Measurements from ENCODE around the gene BUB3. TPM values are rescaled to one million over a fixed set of nuclear protein-coding genes. Genes with fewer than 3 reads are reported as not detected.

BUB3 gene
- total RNA-seq, 1 experiment from 2014 or later, result 393 TPM

- Histone ChIP-seq H3K4me3 (ENCODE audit: low read length) (no peak overlapping the region), H3K27ac (ENCODE audit: low read length) (no peak overlapping the region), H4K20me1 (ENCODE audit: insufficient read depth, low read depth, low read length) (0 out of 2 replicates have a peak, but pooled peaks cover 3% of the 10 kb centered on the region), H3K27me3 (ENCODE audit: low read length) (no peaks in the 10 kb centered on the region), H3K4me2 (ENCODE audit: low read depth, low read length, poor library complexity, severe bottlenecking) (no peak overlapping the region), H2AFZ (ENCODE audit: low read length) (no peak overlapping the region), H3K79me2 (ENCODE audit: low read length) (no peaks in the 10 kb centered on the region), H3K9me3 (ENCODE audit: low read length) (no peaks in the 10 kb centered on the region), H3K9me2 (replicated peaks; ENCODE audit: insufficient read depth, low read length) (no peaks in the 10 kb centered on the region), H3K4me1 (ENCODE audit: low read length) (no peaks in the 10 kb centered on the region), H3K36me3 (ENCODE audit: insufficient read depth, low read length) (no peaks in the 10 kb centered on the region), H3K9ac (ENCODE audit: low read length) (no peak overlapping the region)
- DNase-seq, result no peak
Observed at GRCh38 chr10:123200531-123200930, 46.3 kb downstream of the BUB3 start.

- Histone ChIP-seq H4K20me1 (ENCODE audit: insufficient read depth, low read depth, low read length) (0 out of 2 replicates have a peak, but pooled peaks cover 3% of the 10 kb centered on the region), H3K79me2 (ENCODE audit: low read length) (no peaks in the 10 kb centered on the region), H3K36me3 (ENCODE audit: insufficient read depth, low read length) (no peaks in the 10 kb centered on the region), H3K9me2 (replicated peaks; ENCODE audit: insufficient read depth, low read length) (no peaks in the 10 kb centered on the region), H3K9me3 (ENCODE audit: low read length) (no peaks in the 10 kb centered on the region), H3K27me3 (ENCODE audit: low read length) (no peaks in the 10 kb centered on the region), H3K9ac (ENCODE audit: low read length) (no peak overlapping the region), H2AFZ (ENCODE audit: low read length) (no peak overlapping the region), H3K4me3 (ENCODE audit: low read length) (no peak overlapping the region), H3K27ac (ENCODE audit: low read length) (no peak overlapping the region), H3K4me1 (ENCODE audit: low read length) (no peaks in the 10 kb centered on the region), H3K4me2 (ENCODE audit: low read depth, low read length, poor library complexity, severe bottlenecking) (no peak overlapping the region)
- DNase-seq, result no peak
Observed at GRCh38 chr10:123202506-123202905, 48.3 kb downstream of the BUB3 start.

GRCh38 chr10:123203393-123204126, 49.4 kb downstream of the BUB3 start:
- Histone ChIP-seq H3K9me2 (replicated peaks; ENCODE audit: insufficient read depth, low read length) (no peaks in the 10 kb centered on the region), H3K4me2 (ENCODE audit: low read depth, low read length, poor library complexity, severe bottlenecking) (no peak overlapping the region), H3K36me3 (ENCODE audit: insufficient read depth, low read length) (no peaks in the 10 kb centered on the region), H3K27me3 (ENCODE audit: low read length) (no peaks in the 10 kb centered on the region), H3K9me3 (ENCODE audit: low read length) (peaks cover 4% of the 10 kb centered on the region; the same call in 1 of the 2 replicates), H3K4me3 (ENCODE audit: low read length) (no peak overlapping the region), H3K79me2 (ENCODE audit: low read length) (no peaks in the 10 kb centered on the region), H3K27ac (ENCODE audit: low read length) (no peak overlapping the region), H3K4me1 (ENCODE audit: low read length) (no peaks in the 10 kb centered on the region), H2AFZ (ENCODE audit: low read length) (no peak overlapping the region), H3K9ac (ENCODE audit: low read length) (no peak overlapping the region), H4K20me1 (ENCODE audit: insufficient read depth, low read depth, low read length) (0 out of 2 replicates have a peak, but pooled peaks cover 3% of the 10 kb centered on the region)
- no peak for DNase-seq

- Histone ChIP-seq H3K9me2 (replicated peaks; ENCODE audit: insufficient read depth, low read length) (no peaks in the 10 kb centered on the region), H3K79me2 (ENCODE audit: low read length) (no peaks in the 10 kb centered on the region), H3K4me2 (ENCODE audit: low read depth, low read length, poor library complexity, severe bottlenecking) (no peak overlapping the region), H3K4me3 (ENCODE audit: low read length) (no peak overlapping the region), H4K20me1 (ENCODE audit: insufficient read depth, low read depth, low read length) (0 out of 2 replicates have a peak, but pooled peaks cover 3% of the 10 kb centered on the region), H3K4me1 (ENCODE audit: low read length) (no peaks in the 10 kb centered on the region), H3K36me3 (ENCODE audit: insufficient read depth, low read length) (no peaks in the 10 kb centered on the region), H3K9ac (ENCODE audit: low read length) (no peak overlapping the region), H2AFZ (ENCODE audit: low read length) (no peak overlapping the region), H3K27ac (ENCODE audit: low read length) (no peak overlapping the region), H3K27me3 (ENCODE audit: low read length) (no peaks in the 10 kb centered on the region), H3K9me3 (ENCODE audit: low read length) (peaks cover 4% of the 10 kb centered on the region; the same call in 1 of the 2 replicates)
- DNase-seq, result no peak
Observed at GRCh38 chr10:123204127-123204461, 49.9 kb downstream of the BUB3 start.

GRCh38 chr10:123205041-123205440, 50.8 kb downstream of the BUB3 start:
- Histone ChIP-seq H3K27me3 (ENCODE audit: low read length) (no peaks in the 10 kb centered on the region), H3K9ac (ENCODE audit: low read length) (no peak overlapping the region), H3K9me3 (ENCODE audit: low read length) (peaks cover 4% of the 10 kb centered on the region; the same call in 1 of the 2 replicates), H3K27ac (ENCODE audit: low read length) (no peak overlapping the region), H3K4me2 (ENCODE audit: low read depth, low read length, poor library complexity, severe bottlenecking) (no peak overlapping the region), H4K20me1 (ENCODE audit: insufficient read depth, low read depth, low read length) (0 out of 2 replicates have a peak, but pooled peaks cover 3% of the 10 kb centered on the region), H3K4me3 (ENCODE audit: low read length) (no peak overlapping the region), H3K4me1 (ENCODE audit: low read length) (no peaks in the 10 kb centered on the region), H3K9me2 (replicated peaks; ENCODE audit: insufficient read depth, low read length) (no peaks in the 10 kb centered on the region), H2AFZ (ENCODE audit: low read length) (no peak overlapping the region), H3K79me2 (ENCODE audit: low read length) (no peaks in the 10 kb centered on the region), H3K36me3 (ENCODE audit: insufficient read depth, low read length) (no peaks in the 10 kb centered on the region)
- DNase-seq, result no peak

- no peak for DNase-seq
- Histone ChIP-seq H3K9ac (ENCODE audit: low read length) (no peak overlapping the region), H3K79me2 (ENCODE audit: low read length) (no peaks in the 10 kb centered on the region)
Observed at GRCh38 chr10:123212063-123212462, 57.9 kb downstream of the BUB3 start.

GRCh38 chr10:123212640-123213039, 58.4 kb downstream of the BUB3 start:
- H3K4me3 ChIP-seq (ENCODE audit: low read length), result no peak overlapping the region
- DNase-seq, result no peak
- H3K4me2 ChIP-seq (ENCODE audit: low read depth, low read length, poor library complexity, severe bottlenecking), result no peak overlapping the region
- H4K20me1 ChIP-seq (ENCODE audit: insufficient read depth, low read depth, low read length), result no peaks in the 10 kb centered on the region
- H3K9me2 ChIP-seq (replicated peaks; ENCODE audit: insufficient read depth, low read length), result no peaks in the 10 kb centered on the region
- H3K27me3 ChIP-seq (ENCODE audit: low read length), result no peaks in the 10 kb centered on the region
- no peak overlapping the region for H3K9ac ChIP-seq (ENCODE audit: low read length)
- H3K36me3 ChIP-seq (ENCODE audit: insufficient read depth, low read length), result no peaks in the 10 kb centered on the region
- H2AFZ ChIP-seq (ENCODE audit: low read length), result no peak overlapping the region
- peaks cover 4% of the 10 kb centered on the region; the same call in 1 of the 2 replicates for H3K9me3 ChIP-seq (ENCODE audit: low read length)
- H3K4me1 ChIP-seq (ENCODE audit: low read length), result no peaks in the 10 kb centered on the region
- no peak overlapping the region for H3K27ac ChIP-seq (ENCODE audit: low read length)
- H3K79me2 ChIP-seq (ENCODE audit: low read length), result no peaks in the 10 kb centered on the region

More at GRCh38 chr10:123212063-123212462, 57.9 kb downstream of the BUB3 start:
- Histone ChIP-seq H3K36me3 (ENCODE audit: insufficient read depth, low read length) (no peaks in the 10 kb centered on the region), H3K27ac (ENCODE audit: low read length) (no peak overlapping the region), H3K27me3 (ENCODE audit: low read length) (no peaks in the 10 kb centered on the region), H3K9me3 (ENCODE audit: low read length) (peaks cover 4% of the 10 kb centered on the region; the same call in 1 of the 2 replicates), H3K9me2 (replicated peaks; ENCODE audit: insufficient read depth, low read length) (no peaks in the 10 kb centered on the region), H3K4me2 (ENCODE audit: low read depth, low read length, poor library complexity, severe bottlenecking) (no peak overlapping the region), H3K4me1 (ENCODE audit: low read length) (no peaks in the 10 kb centered on the region), H4K20me1 (ENCODE audit: insufficient read depth, low read depth, low read length) (no peaks in the 10 kb centered on the region), H2AFZ (ENCODE audit: low read length) (no peak overlapping the region), H3K4me3 (ENCODE audit: low read length) (no peak overlapping the region)

- H3K36me3 ChIP-seq (ENCODE audit: insufficient read depth, low read length), result no peaks in the 10 kb centered on the region
- no peak overlapping the region for H2AFZ ChIP-seq (ENCODE audit: low read length)
- H3K9me2 ChIP-seq (replicated peaks; ENCODE audit: insufficient read depth, low read length), result no peaks in the 10 kb centered on the region
- no peak for DNase-seq
- H3K27me3 ChIP-seq (ENCODE audit: low read length), result no peaks in the 10 kb centered on the region
- no peak overlapping the region for H3K4me3 ChIP-seq (ENCODE audit: low read length)
- no peaks in the 10 kb centered on the region for H3K4me1 ChIP-seq (ENCODE audit: low read length)
- H3K4me2 ChIP-seq (ENCODE audit: low read depth, low read length, poor library complexity, severe bottlenecking), result no peak overlapping the region
- no peaks in the 10 kb centered on the region for H3K79me2 ChIP-seq (ENCODE audit: low read length)
- no peak overlapping the region for H3K27ac ChIP-seq (ENCODE audit: low read length)
- no peaks in the 10 kb centered on the region for H4K20me1 ChIP-seq (ENCODE audit: insufficient read depth, low read depth, low read length)
- no peak overlapping the region for H3K9ac ChIP-seq (ENCODE audit: low read length)
- H3K9me3 ChIP-seq (ENCODE audit: low read length), result peaks cover 3% of the 10 kb centered on the region; the same call in 1 of the 2 replicates
Observed at GRCh38 chr10:123213192-123213591, 59.0 kb downstream of the BUB3 start.

All from Karpas-422 (cell line).